Spinal cord (tissue), 10 donors: ENCODE measurements around the gene OR4F6. TPM values are rescaled to one million over a fixed set of nuclear protein-coding genes. Genes with fewer than 3 reads are reported as not detected.
"Not testable (repeated sequence)": the region's sequence is repeated elsewhere in the genome, so short reads cannot be mapped to it uniquely, and the experiment has no call there.

ENCODE experiments used
- DNase-seq, 6 donors: peaks; one replicate each; pipeline versions ENCODE4 v3.0.0 to v3.0.0-alpha.2; 2013 to 2015; ENCODE audit warnings: low spot score in 6 of 6, low read depth in 4 of 6
- H3K27ac ChIP-seq: one replicate; pipeline ENCODE4 v1.5.1; 2013; ENCODE audit warnings: low read depth, low read length, control low read depth
- H3K27me3 ChIP-seq: one replicate; pipeline ENCODE4 v1.6.1; 2013; ENCODE audit warnings: low read length; ENCODE audit not compliant: control insufficient read depth, insufficient read depth
- H3K36me3 ChIP-seq: one replicate; pipeline ENCODE4 v1.6.1; 2013; ENCODE audit warnings: low read length; ENCODE audit not compliant: control insufficient read depth, insufficient read depth
- H3K4me1 ChIP-seq: one replicate; pipeline ENCODE4 v1.6.1; 2013; ENCODE audit warnings: low read length; ENCODE audit not compliant: control insufficient read depth, insufficient read depth
- H3K4me3 ChIP-seq: one replicate; pipeline ENCODE4 v1.5.1; 2013; ENCODE audit warnings: low read depth, low read length, control low read depth
- H3K9me3 ChIP-seq: one replicate; pipeline ENCODE4 v1.6.1; 2013; ENCODE audit warnings: low read length; ENCODE audit not compliant: control insufficient read depth, insufficient read depth
- WGBS: methylation state at CpG from one replicate; pipeline ENCODE4 v1.1.5; 2013; ENCODE audit warnings: missing lambda C conversion rate; ENCODE audit not compliant: insufficient coverage; 5-methylcytosine and 5-hydroxymethylcytosine counted together
- polyA plus RNA-seq, 2 donors: library from polyadenylated mRNA; unstranded; fragments of 120-200 nt; gene quantifications; one replicate each; pipeline ENCODE4 v1.2.1, GENCODE V29; 2013; ENCODE audit not compliant: insufficient read length in 2 of 2
- total RNA-seq, 2 donors: library from RNA; depleted of rRNA in 1 of 2; stranded (reverse); fragments of 120-200 nt in 1 of 2; fragments of >200 nt in 1 of 2; gene quantifications; one replicate each; pipeline versions ENCODE4 v1.2.3 to v1.2.4, GENCODE V29; 2013 to 2014
- donor health status: healthy.

The OR4F6 gene
- total and polyA plus RNA-seq, 4 donors = not detected

DNA sequence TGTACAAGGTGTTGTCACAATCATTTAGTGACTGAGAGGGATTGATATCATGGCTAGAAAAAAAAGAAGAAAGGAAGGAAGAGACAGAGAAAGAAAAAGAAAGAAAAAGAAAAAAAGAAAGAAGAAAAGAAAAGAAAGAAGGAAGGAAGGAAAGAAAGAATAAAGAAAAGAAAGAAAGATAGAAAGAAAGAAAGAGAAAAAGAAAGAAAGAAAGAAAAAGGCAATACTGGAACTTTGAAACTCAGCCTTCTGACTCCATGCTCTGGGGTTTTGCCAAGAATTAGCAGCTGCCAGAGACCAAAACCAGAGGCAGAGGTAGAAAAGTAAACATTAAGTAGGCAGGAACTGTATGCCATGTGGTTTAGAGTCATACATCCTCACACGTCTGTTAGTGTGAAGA lies 23.1 kb upstream of the OR4F6 start:
- not testable (repeated sequence) for H3K27ac ChIP-seq, H3K4me3 ChIP-seq, H3K27me3 ChIP-seq, H3K9me3 ChIP-seq, DNase-seq, H3K4me1 ChIP-seq, H3K36me3 ChIP-seq
- no CpG with 5 or more reads among the region's 1 CpG for WGBS

DNA sequence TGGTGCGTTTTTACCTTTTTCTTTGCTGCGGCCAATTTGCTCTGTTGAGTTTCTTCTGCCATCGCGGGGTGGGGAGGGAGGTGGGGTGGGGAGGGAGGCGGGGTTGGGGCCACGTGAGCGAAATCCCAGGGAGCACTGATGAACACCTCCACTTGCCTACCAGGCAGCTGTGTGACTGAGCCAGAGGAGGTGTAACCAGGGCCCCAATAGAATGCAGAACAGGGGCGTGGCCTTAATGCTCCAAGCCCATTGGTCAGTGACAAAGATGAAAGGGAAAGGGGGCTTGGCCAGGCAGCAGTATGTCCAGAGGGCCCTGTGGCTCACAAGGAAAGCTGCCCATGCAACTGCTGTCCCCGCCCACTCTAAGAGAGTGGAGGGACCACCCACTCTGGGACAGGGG lies 21.4 kb upstream of the OR4F6 start:
- Histone ChIP-seq H3K27ac (no peak overlapping the region), H3K9me3 (no peaks in the 10 kb centered on the region), H3K4me3 (no peak overlapping the region), H3K27me3 (no peaks in the 10 kb centered on the region), H3K4me1 (no peaks in the 10 kb centered on the region), H3K36me3 (no peaks in the 10 kb centered on the region)
- no peak for DNase-seq
- WGBS = 67% methylated on average over 7 of the region's 9 CpGs

DNA sequence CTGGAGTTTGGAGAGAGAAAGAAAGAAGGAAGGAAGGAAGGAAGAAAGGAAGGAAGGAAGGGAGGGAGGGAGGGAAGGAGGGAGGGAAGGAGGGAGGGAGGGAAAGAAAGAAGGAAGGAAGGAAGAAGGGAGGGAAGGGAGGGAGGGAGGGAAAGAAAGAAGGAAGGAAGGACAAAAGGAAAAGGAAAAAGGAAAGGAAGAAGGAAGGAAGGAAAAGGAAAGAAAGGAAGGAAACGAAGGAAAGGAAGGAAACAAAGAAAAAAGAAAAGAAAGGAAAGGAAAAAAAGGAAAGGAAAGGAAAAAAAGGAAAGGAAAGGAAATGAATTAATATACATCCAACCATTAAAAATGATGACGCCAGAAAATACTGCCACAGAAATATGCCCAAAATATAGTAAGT lies 18.7 kb upstream of the OR4F6 start:
- Histone ChIP-seq H3K4me1 (no peaks in the 10 kb centered on the region), H3K27ac (no peak overlapping the region), H3K27me3 (no peaks in the 10 kb centered on the region), H3K36me3 (no peaks in the 10 kb centered on the region), H3K9me3 (no peaks in the 10 kb centered on the region), H3K4me3 (no peak overlapping the region)
- DNase-seq = no peak
- no CpG with 5 or more reads among the region's 2 CpGs for WGBS

DNA sequence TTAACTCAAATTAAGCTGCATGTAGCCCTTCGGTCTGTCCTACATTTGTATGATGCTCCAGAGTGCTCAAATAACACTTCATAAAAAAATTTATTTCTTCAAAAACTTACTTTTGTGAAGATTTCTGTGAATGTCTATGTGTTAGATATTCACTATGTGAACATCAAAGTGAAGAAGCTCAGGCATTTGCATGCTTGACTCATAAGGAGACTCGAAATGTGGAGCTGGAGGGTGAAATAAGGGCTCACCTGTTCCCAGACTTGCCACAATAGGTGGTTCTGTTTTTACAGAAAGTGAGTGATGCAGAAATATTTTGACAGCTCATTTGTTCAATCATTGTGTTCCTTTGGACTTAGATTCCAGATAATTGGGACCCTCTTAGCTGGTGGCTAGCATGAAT lies 16.9 kb upstream of the OR4F6 start:
- H3K36me3 ChIP-seq, H3K27me3 ChIP-seq, H3K9me3 ChIP-seq, H3K4me1 ChIP-seq, H3K27ac ChIP-seq, H3K4me3 ChIP-seq, DNase-seq: not testable (repeated sequence)
- WGBS = no CpG with 5 or more reads among the region's 2 CpGs

DNA sequence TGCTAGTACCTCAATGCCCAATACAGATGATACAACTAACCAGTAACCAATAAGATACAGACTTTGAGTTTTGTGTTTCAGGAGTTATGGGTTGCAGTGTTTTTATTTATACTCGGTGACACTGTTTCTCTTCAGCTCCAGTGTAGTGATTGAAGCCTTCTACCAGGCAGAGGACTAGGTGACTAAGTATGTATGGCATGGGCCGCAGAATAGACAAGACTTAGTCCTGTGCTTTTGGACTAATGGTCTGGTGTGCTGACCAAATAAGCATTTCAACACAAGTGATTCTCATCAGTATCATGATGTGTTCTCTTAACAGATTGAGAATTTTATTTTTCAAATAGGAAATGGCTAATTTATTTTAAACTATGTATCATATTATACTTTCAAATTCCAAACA lies 15.3 kb upstream of the OR4F6 start:
- not testable (repeated sequence) for DNase-seq, H3K4me1 ChIP-seq
- 60% methylated on average over 1 of the region's 2 CpGs for WGBS

DNA sequence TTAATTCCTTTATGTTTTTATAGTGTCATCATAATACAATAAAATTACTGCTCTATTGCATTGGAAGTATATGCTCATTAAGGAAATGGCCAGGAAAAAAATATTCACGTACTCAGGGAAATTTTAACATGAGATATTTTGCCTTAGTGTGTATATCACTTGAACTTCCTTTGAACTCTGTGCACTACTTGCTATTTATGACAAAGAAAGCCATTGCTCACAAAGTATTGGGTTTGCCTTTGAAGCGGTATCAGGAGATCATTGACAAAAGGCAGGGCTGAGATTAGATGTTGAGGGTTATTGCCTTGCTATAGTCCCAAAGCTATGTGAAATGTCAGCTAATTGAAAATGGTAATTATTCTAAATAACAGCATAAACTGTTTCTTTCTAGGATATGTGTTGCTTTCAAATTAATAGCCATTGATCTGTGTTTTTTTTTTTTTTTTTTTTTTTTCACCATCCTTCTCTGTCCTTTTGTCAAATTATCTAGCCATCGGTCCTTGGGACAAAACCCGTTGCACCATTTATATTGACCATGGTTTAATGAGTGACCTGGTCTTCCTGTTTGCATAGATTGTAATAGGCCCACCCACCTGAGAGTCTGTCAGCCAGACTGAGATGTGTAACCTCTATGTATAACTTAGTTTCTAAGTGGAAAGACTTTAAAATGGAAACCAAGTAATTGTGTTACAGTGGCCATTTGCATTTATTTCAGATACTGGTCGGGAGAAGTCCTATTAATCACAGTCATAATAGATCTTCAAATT lies 14.6 kb upstream of the OR4F6 start:
- H3K4me1 ChIP-seq, H3K36me3 ChIP-seq, DNase-seq, H3K4me3 ChIP-seq, H3K9me3 ChIP-seq, H3K27ac ChIP-seq, H3K27me3 ChIP-seq: not testable (repeated sequence)
- WGBS = no CpG with 5 or more reads among the region's 5 CpGs

More for the DNA sequence above, 15.3 kb upstream of the OR4F6 start:
- not testable (repeated sequence) for H3K9me3 ChIP-seq, H3K4me3 ChIP-seq, H3K27me3 ChIP-seq, H3K27ac ChIP-seq, H3K36me3 ChIP-seq

DNA sequence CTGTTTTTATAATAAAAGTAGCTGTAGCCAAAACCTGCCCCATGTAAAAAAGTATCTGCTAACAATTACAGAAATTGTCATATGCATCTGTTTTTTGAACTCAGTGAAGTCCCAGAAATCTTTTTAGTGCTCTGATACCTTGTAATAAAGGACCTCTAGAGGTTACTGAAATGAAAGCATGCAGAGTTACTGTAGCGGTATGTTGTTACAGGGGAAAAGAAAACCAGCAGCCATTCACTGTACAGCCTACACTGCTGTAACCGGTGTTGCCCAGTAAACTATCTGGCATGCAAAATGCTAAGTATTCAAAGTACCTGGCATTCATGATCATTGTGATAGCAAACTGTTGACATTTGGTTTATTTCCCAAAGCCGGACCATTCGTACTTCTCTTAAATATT lies 12.6 kb upstream of the OR4F6 start:
- H3K27me3 ChIP-seq, H3K27ac ChIP-seq, H3K4me1 ChIP-seq, DNase-seq, H3K4me3 ChIP-seq, H3K36me3 ChIP-seq, H3K9me3 ChIP-seq: not testable (repeated sequence)
- no CpG with 5 or more reads among the region's 4 CpGs for WGBS

DNA sequence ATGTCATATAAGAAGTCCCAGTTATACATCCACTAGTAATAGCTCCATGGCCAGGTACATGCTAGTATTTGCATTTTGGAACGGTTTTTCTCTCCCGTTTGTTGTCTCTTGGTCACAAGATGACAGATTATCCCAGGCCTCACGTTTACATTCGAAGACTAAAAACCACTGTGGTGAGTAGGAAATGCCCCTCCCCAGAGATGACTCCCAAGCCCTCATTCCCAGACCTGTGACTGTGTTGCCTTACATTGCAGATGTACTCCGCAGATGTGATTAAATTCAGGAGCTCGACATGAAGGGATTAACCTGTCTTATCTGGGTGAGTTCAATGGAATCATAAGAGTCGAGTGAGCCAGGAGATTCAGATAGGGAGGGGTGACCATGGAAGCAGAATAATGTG lies 9.3 kb upstream of the OR4F6 start:
- not testable (repeated sequence) for H3K27ac ChIP-seq, H3K4me3 ChIP-seq, H3K4me1 ChIP-seq, H3K36me3 ChIP-seq, DNase-seq, H3K27me3 ChIP-seq, H3K9me3 ChIP-seq
- 80% methylated on average over 4 of the region's 7 CpGs for WGBS

DNA sequence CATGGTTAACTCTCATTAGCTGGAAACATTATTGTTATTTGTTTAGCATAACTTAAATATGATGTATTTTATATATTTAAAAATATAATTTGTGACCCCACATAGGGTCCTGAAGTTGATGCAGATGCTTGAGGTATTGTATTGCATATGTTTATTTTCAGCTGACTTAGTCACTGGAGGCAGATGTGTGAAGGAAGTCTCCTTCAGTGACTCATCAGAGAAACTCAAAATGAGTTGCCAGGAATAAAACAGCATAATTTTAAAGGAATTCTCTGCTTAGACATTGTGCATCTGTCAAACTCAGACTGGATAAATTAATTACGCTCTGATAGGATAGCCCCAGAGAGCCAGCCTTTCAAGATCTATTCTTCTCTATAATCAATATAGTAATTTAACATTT lies 7.9 kb upstream of the OR4F6 start:
- Histone ChIP-seq H3K9me3 (no peaks in the 10 kb centered on the region), H3K4me1 (no peaks in the 10 kb centered on the region), H3K27me3 (no peaks in the 10 kb centered on the region), H3K4me3 (no peak overlapping the region), H3K36me3 (no peaks in the 10 kb centered on the region), H3K27ac (no peak overlapping the region)
- DNase-seq = no peak
- no CpG with 5 or more reads among the region's 1 CpG for WGBS

DNA sequence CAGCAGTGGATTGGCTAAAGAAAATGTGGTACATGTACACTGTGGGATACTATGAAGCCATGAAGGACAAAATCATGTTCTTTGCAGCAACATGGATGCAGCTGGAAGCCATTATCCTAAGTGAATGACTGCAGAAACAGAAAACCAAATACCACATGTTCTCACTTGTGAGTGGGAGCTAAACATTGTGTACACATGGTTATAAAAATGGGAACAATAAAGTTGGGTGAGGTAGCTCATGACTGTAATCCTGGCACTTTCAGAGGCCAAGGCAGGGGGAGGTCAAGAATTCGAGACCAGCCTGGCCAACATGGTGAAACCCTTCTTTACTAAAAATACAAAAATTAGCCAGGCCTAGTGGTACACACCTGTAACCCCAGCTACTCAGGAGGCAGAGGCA lies 3.6 kb upstream of the OR4F6 start:
- no peak overlapping the region for H3K4me3 ChIP-seq
- H3K27ac ChIP-seq = no peak overlapping the region
- no peaks in the 10 kb centered on the region for H3K9me3 ChIP-seq
- H3K4me1 ChIP-seq = no peaks in the 10 kb centered on the region
- no CpG with 5 or more reads among the region's 1 CpG for WGBS
- H3K36me3 ChIP-seq = no peaks in the 10 kb centered on the region
- no peaks in the 10 kb centered on the region for H3K27me3 ChIP-seq
- no peak for DNase-seq
